GM12865 (cell line): ENCODE results near the gene CADM2.

Experiments
- DNase-seq: peaks from one replicate; pipeline ENCODE4 v3.0.0; 2010; ENCODE audit warnings: low read depth
- H3K4me3 ChIP-seq: 2 replicates; pipeline ENCODE4 v1.5.1; 2011; ENCODE audit warnings: mild to moderate bottlenecking, low read depth, low read length, control low read depth
- TF ChIP-seq, protein P1 (sequence below): IDR thresholded peaks from 2 replicates; pipeline ENCODE4 v1.5.1; 2011; ENCODE audit warnings: low read length, control low read depth, low read depth, inconsistent platforms; ENCODE audit not compliant: insufficient read depth; ENCODE audit errors: missing control alignments

Gene CADM2

DNA sequence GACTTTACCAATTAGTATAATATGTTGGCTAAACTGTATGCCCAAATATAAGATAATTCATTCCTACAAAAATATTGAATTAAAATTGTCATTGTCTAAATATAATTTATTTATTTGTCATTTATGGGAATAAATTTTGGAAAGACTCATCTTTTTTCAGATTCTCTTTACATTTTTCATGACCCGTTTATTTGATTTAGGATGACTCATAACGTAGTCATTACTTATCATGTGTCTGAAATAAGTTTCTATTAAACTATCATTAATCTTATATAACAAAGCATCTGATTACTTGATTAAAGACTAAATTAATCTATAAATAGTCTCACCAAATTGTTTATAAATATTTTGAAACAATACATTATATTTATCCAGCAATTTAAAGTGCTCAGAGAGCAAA, 516.6 kb downstream of the CADM2 start:
- TF ChIP-seq, protein P1, sequence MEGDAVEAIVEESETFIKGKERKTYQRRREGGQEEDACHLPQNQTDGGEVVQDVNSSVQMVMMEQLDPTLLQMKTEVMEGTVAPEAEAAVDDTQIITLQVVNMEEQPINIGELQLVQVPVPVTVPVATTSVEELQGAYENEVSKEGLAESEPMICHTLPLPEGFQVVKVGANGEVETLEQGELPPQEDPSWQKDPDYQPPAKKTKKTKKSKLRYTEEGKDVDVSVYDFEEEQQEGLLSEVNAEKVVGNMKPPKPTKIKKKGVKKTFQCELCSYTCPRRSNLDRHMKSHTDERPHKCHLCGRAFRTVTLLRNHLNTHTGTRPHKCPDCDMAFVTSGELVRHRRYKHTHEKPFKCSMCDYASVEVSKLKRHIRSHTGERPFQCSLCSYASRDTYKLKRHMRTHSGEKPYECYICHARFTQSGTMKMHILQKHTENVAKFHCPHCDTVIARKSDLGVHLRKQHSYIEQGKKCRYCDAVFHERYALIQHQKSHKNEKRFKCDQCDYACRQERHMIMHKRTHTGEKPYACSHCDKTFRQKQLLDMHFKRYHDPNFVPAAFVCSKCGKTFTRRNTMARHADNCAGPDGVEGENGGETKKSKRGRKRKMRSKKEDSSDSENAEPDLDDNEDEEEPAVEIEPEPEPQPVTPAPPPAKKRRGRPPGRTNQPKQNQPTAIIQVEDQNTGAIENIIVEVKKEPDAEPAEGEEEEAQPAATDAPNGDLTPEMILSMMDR = no peak
- no peak for DNase-seq
- no peak overlapping the region for H3K4me3 ChIP-seq

- no peak overlapping the region for H3K4me3 ChIP-seq
- no peak for DNase-seq
- TF ChIP-seq, protein P1 = no peak
Measured at GRCh38 chr3:85476891-85477495, 518.2 kb downstream of the CADM2 start.

DNA sequence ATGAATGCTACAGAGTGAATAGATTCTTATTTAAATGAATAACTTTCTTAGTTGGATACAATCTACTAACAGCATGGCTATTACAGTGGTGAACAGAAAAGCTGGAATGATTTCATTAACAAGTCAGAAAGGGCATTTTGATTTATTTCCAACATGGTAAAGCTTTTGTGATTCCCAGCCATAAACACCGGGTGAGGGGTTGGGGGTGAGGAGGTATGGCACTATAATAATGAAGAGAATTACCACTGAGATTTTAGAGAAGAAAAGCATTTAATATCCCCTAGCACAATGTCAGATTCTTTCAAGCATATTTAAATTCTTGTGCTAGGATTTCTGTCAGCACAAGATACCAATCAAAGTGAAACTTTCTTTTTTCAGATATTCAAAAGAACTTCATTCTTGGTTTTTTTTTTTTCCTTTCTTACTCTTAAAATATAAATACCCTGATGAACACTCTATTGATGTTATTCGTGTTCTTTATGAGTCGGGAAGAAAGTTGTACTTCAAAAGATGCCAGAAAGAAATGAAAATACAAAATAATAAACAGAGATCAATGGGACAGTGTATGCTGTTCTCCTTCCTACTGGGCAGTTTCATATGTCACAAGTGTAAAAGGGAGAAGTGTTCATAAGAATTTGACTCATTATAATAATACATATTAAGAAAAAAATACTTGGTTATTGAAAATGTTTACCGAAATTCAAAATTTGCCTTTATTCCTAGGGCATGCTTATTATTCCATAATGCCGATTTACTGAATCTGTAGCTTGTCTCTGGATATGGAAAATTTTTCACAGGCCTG, 522.8 kb downstream of the CADM2 start:
- TF ChIP-seq, protein P1 = no peak
- H3K4me3 ChIP-seq = no peak overlapping the region
- DNase-seq = no peak

DNA sequence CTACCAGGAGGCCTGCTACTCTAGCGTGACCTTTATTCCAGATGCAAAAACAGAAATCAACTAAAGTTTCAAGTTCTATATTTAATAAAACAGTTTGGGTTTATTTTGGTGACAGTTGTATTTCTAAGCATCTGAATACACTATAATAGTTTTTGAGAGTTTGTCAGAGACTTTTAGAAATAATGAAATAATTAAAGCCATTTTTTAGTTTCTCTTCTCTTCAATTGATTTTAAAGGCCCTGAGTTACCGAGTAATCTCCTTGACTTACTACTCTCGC, 523.4 kb downstream of the CADM2 start:
- H3K4me3 ChIP-seq = no peak overlapping the region
- DNase-seq = no peak

DNA sequence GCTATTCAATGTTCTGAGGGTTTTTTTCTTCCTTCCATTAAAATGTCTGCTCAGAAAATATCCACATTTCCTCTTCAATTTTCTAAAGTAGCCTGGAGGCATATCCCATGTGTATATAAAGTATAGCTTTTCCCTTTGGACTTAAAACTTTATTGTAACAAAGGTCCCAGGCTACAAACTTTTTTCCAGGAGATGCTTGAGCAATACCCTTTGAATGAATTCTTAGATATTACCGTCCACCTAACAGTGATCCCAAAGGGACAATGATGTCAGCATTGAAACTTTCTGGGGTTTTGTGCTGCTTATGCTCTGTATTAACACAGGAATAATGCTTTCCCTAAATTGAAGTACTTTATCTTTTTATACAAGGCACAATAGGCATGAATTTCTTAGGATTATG, 525.2 kb downstream of the CADM2 start:
- TF ChIP-seq, protein P1 = no peak
- no peak overlapping the region for H3K4me3 ChIP-seq
- no peak for DNase-seq

More for the DNA sequence above, 523.4 kb downstream of the CADM2 start:
- TF ChIP-seq, protein P1 = no peak

DNA sequence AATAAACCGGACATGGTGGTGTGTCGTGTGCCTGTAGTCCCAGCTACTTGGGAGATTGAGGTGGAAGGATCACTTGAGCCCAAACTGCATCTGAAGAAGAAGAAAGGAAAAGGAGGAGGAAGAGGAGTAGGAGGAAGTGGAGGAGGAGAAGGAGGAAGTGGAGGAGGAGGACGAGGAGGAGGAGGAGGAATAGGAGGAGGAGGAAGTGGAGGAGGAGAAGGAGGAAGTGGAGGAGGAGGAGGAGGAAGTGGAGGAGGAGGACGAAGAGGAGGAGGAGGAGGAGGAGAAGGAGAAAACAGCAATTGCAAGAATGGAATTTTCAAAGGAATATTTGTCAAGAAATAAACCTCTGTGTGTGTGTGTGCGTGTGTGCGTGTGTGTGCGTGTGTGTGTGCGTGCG, 528.6 kb downstream of the CADM2 start:
- TF ChIP-seq, protein P1 = no peak

DNA sequence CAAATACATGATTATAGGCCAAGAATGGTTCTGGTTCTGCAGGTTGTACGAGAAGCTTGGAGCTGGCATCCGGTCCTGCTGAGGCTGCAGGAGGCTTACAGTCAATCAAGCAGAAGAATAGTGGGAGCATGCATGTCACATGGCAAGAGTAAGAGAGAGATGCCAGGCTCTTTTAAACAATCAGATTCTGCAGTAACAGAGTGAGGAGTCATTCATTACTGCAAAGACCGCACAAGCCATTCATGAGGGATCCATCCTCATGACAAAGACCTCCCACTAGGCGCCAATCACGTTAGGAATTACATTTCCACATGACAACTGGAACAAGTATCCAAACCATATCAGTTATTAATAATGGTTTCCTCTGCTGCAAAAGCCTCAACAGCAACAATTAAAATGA, 536.8 kb downstream of the CADM2 start:
- no peak for DNase-seq
- TF ChIP-seq, protein P1 = no peak
- H3K4me3 ChIP-seq = no peak overlapping the region

More for the DNA sequence above, 528.6 kb downstream of the CADM2 start:
- DNase-seq = no peak
- no peak overlapping the region for H3K4me3 ChIP-seq
